Measurements from ENCODE around the gene PRKCA. TPM values are rescaled to one million over a fixed set of nuclear protein-coding genes. Genes with fewer than 3 reads are reported as not detected.
A peak's percentile ranks its signal among the peaks of the same experiment; 100 is the strongest.
"Not testable (repeated sequence)": the region's sequence is repeated elsewhere in the genome, so short reads cannot be mapped to it uniquely, and the experiment has no call there.

PRKCA gene
- polyA plus RNA-seq, 2 of the 4 experiments (the other 2 are of a cell fraction): 28.8 to 65.0 TPM

DNA sequence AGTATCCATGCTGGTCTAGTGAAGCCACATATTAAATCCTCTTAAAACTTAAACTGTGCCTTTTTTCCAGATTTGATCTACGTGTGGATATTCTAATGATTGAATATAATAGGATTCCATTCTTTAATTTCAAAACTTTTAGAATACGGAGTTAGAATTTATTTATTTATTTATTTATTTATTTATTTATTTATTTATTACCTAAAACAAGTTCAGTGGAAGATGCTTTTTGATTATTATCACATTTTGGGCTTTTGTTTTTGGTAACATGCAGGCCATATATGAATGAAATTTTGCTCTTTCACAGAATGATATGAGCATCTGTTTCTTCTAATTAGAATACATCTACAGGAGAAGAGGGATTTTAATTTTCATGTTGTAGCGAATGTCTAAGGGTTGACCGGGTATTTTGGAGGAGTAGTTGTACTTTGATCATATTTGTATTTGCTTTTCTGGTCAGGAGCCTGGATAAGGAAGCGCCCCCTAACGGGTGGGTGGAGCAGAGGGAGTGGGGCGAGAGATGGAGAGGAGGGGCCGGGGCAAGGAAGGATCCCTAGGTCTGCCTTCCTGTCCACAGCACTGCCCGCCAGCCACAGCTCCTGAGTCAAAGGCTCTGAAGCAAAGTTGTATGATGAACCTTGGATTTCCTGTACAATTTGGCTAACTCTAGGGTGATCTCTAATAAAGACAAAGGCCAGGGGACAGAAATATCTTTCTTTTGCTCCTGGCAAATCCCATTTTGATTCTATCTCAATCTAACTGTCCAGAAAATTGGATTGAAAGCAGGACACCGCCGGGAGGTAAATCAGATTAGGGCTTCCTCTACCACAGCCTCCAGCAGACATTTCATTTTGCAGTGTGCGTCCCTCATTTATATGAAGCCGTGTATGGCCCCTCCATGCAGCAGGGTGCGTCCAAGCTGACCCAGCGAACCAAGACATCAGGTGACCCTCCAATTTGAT is 149.1 kb downstream of the PRKCA start (continued):
- TF ChIP-seq, protein P1, sequence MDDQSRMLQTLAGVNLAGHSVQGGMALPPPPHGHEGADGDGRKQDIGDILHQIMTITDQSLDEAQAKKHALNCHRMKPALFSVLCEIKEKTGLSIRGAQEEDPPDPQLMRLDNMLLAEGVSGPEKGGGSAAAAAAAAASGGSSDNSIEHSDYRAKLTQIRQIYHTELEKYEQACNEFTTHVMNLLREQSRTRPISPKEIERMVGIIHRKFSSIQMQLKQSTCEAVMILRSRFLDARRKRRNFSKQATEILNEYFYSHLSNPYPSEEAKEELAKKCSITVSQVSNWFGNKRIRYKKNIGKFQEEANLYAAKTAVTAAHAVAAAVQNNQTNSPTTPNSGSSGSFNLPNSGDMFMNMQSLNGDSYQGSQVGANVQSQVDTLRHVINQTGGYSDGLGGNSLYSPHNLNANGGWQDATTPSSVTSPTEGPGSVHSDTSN (IDR thresholded peaks at IDR 0.05): no peak
- no peak for TF ChIP-seq MAZ (IDR thresholded peaks at IDR 0.05; ENCODE audit: borderline replicate concordance, low read depth, low read length)
- peak; percentile 36 to 43; a peak in 4 of 5 replicates for TF ChIP-seq RAD21 (conservative IDR thresholded peaks at IDR 0.05 in 1 of 2, IDR thresholded peaks at IDR 0.05 in 1 of 2)
- TF ChIP-seq, protein P2, sequence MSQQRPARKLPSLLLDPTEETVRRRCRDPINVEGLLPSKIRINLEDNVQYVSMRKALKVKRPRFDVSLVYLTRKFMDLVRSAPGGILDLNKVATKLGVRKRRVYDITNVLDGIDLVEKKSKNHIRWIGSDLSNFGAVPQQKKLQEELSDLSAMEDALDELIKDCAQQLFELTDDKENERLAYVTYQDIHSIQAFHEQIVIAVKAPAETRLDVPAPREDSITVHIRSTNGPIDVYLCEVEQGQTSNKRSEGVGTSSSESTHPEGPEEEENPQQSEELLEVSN (IDR thresholded peaks at IDR 0.05; ENCODE audit: borderline replicate concordance, low read depth): no peak
- no peak for TF ChIP-seq MAFK (IDR thresholded peaks at IDR 0.05; ENCODE audit: partially characterized antibody)
- no peak for TF ChIP-seq FOSB (CRISPR knock-in tag; IDR thresholded peaks at IDR 0.05)
- no peak for TF ChIP-seq NR3C1 (IDR thresholded peaks at IDR 0.05)
- TF ChIP-seq RNF2 (IDR thresholded peaks at IDR 0.05; ENCODE audit: borderline replicate concordance, low read depth): no peak
- no peak for TF ChIP-seq MYC (IDR thresholded peaks at IDR 0.05; ENCODE audit: borderline replicate concordance, low read length)
- TF ChIP-seq EHMT2 (IDR thresholded peaks at IDR 0.05; ENCODE audit: low read depth): no peak

DNA sequence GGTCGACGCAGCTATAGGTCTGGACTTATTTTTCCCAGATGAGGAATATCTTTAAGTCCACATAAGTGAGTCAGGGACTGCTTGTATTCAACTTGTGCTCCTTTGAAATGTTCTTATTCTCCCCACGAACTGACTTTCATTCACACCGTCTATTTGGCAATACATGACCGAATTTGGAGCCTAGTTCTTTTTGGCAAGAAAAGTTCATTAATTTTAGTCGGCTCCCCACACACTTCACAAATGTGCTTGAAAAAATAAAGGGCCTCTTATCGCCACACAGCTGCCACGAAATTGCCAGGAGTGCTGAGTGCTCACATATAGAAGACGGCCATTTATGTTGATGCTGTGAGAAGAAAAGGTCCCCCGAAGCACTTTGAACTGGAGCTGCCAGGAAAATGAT is 152.6 kb downstream of the PRKCA start:
- Histone ChIP-seq H3K9me3 (peaks cover 10% of the 10 kb centered on the region; the same call in 1 of the 3 replicates), H3K4me3 (no peak overlapping the region), H3K4me2 (no peak overlapping the region), H3K27ac (peak overlapping the region in 1 of 2 experiments; percentile 91; a peak in 3 of 6 replicates), H3K4me1 (peaks cover 42% of the 10 kb centered on the region)
- CTCF ChIA-PET: interaction anchor here (1.3 to 1.6 kb wide), 2 partner anchors 9 to 19 kb away, joined by 3 to 4 read pairs; no protein-coding TSS in a partner anchor
- ATAC-seq (no peak), DNase-seq (ENCODE audit: low read depth in 1 of 2, low spot score in 1 of 2) (no peak), FAIRE-seq (no peak)
- POLR2A ChIA-PET: no interaction called here
- WGBS (ENCODE audit: missing lambda C conversion rate): 90% methylated on average over 10 of the region's 10 CpGs
- TF ChIP-seq, protein P3, sequence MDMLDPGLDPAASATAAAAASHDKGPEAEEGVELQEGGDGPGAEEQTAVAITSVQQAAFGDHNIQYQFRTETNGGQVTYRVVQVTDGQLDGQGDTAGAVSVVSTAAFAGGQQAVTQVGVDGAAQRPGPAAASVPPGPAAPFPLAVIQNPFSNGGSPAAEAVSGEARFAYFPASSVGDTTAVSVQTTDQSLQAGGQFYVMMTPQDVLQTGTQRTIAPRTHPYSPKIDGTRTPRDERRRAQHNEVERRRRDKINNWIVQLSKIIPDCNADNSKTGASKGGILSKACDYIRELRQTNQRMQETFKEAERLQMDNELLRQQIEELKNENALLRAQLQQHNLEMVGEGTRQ (IDR thresholded peaks at IDR 0.05): no peak

DNA sequence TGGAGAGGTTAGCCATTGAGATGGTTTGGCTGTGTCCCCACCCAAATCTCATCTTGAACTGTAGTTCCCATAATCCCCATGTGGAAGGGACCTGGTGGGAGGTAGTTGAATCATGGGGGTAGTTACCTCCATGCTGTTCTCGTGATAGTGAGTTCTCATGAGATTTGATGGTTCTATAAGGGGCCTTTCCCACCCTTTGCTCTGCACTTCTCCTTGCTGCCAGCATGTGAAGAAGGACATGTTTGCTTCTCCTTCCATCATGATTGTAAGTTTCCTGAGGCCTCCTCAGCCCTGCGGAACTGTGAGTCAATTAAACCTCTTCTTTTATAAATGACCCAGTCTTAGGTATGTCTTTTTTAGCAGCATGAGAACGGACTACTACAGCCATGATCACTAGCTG is 155.1 kb downstream of the PRKCA start:
- DNase-seq (ENCODE audit: low read depth in 1 of 2, low spot score in 1 of 2); H3K4me3 ChIP-seq; H3K4me2 ChIP-seq; POLR2A ChIA-PET; ATAC-seq; FAIRE-seq: not testable (repeated sequence)
- WGBS (ENCODE audit: missing lambda C conversion rate): 93% methylated on average over 3 of the region's 3 CpGs
- Histone ChIP-seq H3K4me1 (peaks cover 45% of the 10 kb centered on the region), H3K9me3 (peaks cover 10% of the 10 kb centered on the region; the same call in 1 of the 3 replicates), H3K27ac (peak overlapping the region in 1 of 2 experiments; percentile 91; a peak in 2 of 6 replicates)
- CTCF ChIA-PET: interaction anchor here (0.6 to 0.7 kb wide), 2 partner anchors 8 to 109 kb away, joined by 3 read pairs; no protein-coding TSS in a partner anchor

DNA sequence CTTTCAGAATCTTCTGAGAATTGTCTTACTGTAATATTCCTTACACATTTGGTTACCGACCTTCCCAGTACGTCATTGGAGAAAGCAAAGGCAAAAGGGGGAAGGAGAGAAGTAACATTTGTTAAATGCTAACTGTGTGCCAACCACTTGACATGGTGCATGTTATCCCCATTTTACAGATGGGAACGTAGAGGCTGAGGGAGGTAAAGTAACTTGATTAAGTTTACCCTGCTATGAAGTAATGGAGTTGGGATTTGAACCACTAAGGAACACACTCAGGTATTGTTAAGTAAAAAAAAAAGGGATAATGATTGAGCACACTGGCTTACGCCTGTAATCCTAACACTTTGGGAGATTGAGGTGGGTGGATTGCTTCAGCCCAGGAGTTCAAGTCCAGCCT is 156.4 kb downstream of the PRKCA start:
- Histone ChIP-seq H3K27ac (peak overlapping the region; percentile 84 to 91), H3K4me1 (peaks cover 57% of the 10 kb centered on the region), H3K4me3 (no peak overlapping the region), H3K9me3 (peaks cover 10% of the 10 kb centered on the region; the same call in 1 of the 3 replicates), H3K4me2 (no peak overlapping the region; the same call in 2 of the 3 replicates)
- TF ChIP-seq, protein P1 (IDR thresholded peaks at IDR 0.05): no peak
- TF ChIP-seq CHD4 (IDR thresholded peaks at IDR 0.05; ENCODE audit: borderline replicate concordance) (0 out of 2 replicates have a peak, but pooled peaks have one; percentile 37), RCOR1 (IDR thresholded peaks at IDR 0.05; ENCODE audit: low read depth, low read length) (no peak), KDM1A (IDR thresholded peaks at IDR 0.05; ENCODE audit: low read depth) (peak; percentile 75), MYC (IDR thresholded peaks at IDR 0.05; ENCODE audit: borderline replicate concordance, low read length) (no peak), PHF8 (IDR thresholded peaks at IDR 0.05; ENCODE audit: borderline replicate concordance, low read depth) (no peak), ESRRA (IDR thresholded peaks at IDR 0.05; ENCODE audit: borderline replicate concordance, low read length) (no peak), SREBF2 (IDR thresholded peaks at IDR 0.05) (no peak)
- TF ChIP-seq, protein P4, sequence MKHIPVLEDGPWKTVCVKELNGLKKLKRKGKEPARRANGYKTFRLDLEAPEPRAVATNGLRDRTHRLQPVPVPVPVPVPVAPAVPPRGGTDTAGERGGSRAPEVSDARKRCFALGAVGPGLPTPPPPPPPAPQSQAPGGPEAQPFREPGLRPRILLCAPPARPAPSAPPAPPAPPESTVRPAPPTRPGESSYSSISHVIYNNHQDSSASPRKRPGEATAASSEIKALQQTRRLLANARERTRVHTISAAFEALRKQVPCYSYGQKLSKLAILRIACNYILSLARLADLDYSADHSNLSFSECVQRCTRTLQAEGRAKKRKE (CRISPR knock-in tag; IDR thresholded peaks at IDR 0.05; ENCODE audit: low read depth): no peak
- TF ChIP-seq, protein P3 (IDR thresholded peaks at IDR 0.05): no peak
- POLR2A ChIA-PET: no interaction called here
- WGBS (ENCODE audit: missing lambda C conversion rate): 95% methylated on average over 4 of the region's 4 CpGs
- ATAC-seq: no peak
- CTCF ChIA-PET: interaction anchor here (2.7 kb wide), 1 partner anchor 10 kb away, joined by 10 read pairs; no protein-coding TSS in a partner anchor
- FAIRE-seq: no peak
- no peak for DNase-seq (ENCODE audit: low read depth in 1 of 2, low spot score in 1 of 2)
